ENCODE results near the gene ACBD5.
"Not testable (repeated sequence)": the region's sequence is repeated elsewhere in the genome, so short reads cannot be mapped to it uniquely, and the experiment has no call there.

Gene ACBD5

GRCh38 chr10:27240212-27241009 is at the start of gene ACBD5:
ACBD5 (minus strand) TSS chr10:27240797; CDS start chr10:27240688, 109 bp downstream.
- DNase-seq (ENCODE audit: low read depth in 2 of 2) = peak in 1 of 2 experiments; percentile 38

- no peak for DNase-seq (ENCODE audit: low read depth in 2 of 2)
Measured at GRCh38 chr10:27285093-27285492, 44.5 kb upstream of the ACBD5 start.

GRCh38 chr10:27276581-27276980 is 36.0 kb upstream of the ACBD5 start:
- DNase-seq (ENCODE audit: low read depth in 2 of 2) = no peak

- DNase-seq (ENCODE audit: low read depth in 2 of 2) = not testable (repeated sequence)
Measured at GRCh38 chr10:27266025-27266424, 25.4 kb upstream of the ACBD5 start.

- not testable (repeated sequence) for DNase-seq (ENCODE audit: low read depth in 2 of 2)
Measured at GRCh38 chr10:27262788-27263187, 22.2 kb upstream of the ACBD5 start.

- no peak for DNase-seq (ENCODE audit: low read depth in 2 of 2)
Measured at GRCh38 chr10:27258838-27259812, 18.5 kb upstream of the ACBD5 start.

- DNase-seq (ENCODE audit: low read depth in 2 of 2) = no peak
Measured at GRCh38 chr10:27258492-27258837, 17.9 kb upstream of the ACBD5 start.

- DNase-seq (ENCODE audit: low read depth in 2 of 2) = no peak
Measured at GRCh38 chr10:27256299-27257189, 15.9 kb upstream of the ACBD5 start.

- no peak for DNase-seq (ENCODE audit: low read depth in 2 of 2)
Measured at GRCh38 chr10:27253576-27253975, 13.0 kb upstream of the ACBD5 start.

GRCh38 chr10:27252267-27253000 is 11.8 kb upstream of the ACBD5 start:
- no peak for DNase-seq (ENCODE audit: low read depth in 2 of 2)

GRCh38 chr10:27251554-27251953 is 11.0 kb upstream of the ACBD5 start:
- DNase-seq (ENCODE audit: low read depth in 2 of 2) = no peak

- no peak for DNase-seq (ENCODE audit: low read depth in 2 of 2)
Measured at GRCh38 chr10:27248215-27248614, 7.6 kb upstream of the ACBD5 start.

GRCh38 chr10:27247441-27247840 is 6.8 kb upstream of the ACBD5 start:
- no peak for DNase-seq (ENCODE audit: low read depth in 2 of 2)

- no peak for DNase-seq (ENCODE audit: low read depth in 2 of 2)
Measured at GRCh38 chr10:27247006-27247405, 6.4 kb upstream of the ACBD5 start.

- DNase-seq (ENCODE audit: low read depth in 2 of 2) = no peak
Measured at GRCh38 chr10:27245836-27246235, 5.2 kb upstream of the ACBD5 start.

- DNase-seq (ENCODE audit: low read depth in 2 of 2) = no peak
Measured at GRCh38 chr10:27244976-27245375, 4.4 kb upstream of the ACBD5 start.

GRCh38 chr10:27242951-27243551 is 2.5 kb upstream of the ACBD5 start:
- DNase-seq (ENCODE audit: low read depth in 2 of 2) = no peak

GRCh38 chr10:27242473-27242950 is 1.9 kb upstream of the ACBD5 start:
- DNase-seq (ENCODE audit: low read depth in 2 of 2) = no peak

GRCh38 chr10:27241652-27242472 is 1.3 kb upstream of the ACBD5 start:
- peak; percentile 81 to 87 for DNase-seq (ENCODE audit: low read depth in 2 of 2)

All from fibroblast of skin of left biceps (primary cell).